Naive thymus-derived CD4-positive, alpha-beta T cell (primary cell): ENCODE measurements around the gene DOCK2. TPM values are rescaled to one million over a fixed set of nuclear protein-coding genes. Genes with fewer than 3 reads are reported as not detected.

Source experiments
- ATAC-seq: fragments of 150-1000 bp; cut with Tn5 transposase; 2 replicates; pipeline ENCODE4 v1.10.0; 2021; ENCODE audit warnings: mild to moderate bottlenecking, moderate library complexity
- CTCF ChIA-PET: fragments of 350-600 bp; sonication (Branson Sonifier 250); formaldehyde crosslinking; loops from one replicate; lab custom pipeline; 2021; ENCODE audit warnings: antibody characterized with exemption; lab: Charles Lee
- POLR2A ChIA-PET: fragments of 350-600 bp; sonication (Branson Sonifier 250); formaldehyde crosslinking; loops from one replicate; lab custom pipeline; 2021; ENCODE audit warnings: antibody characterized with exemption, inconsistent platforms; lab: Charles Lee
- DNase-seq, 9 donors: peaks; one replicate each; pipeline versions ENCODE4 v3.0.0 to v3.0.0-alpha.2; 2020 to 2022; ENCODE audit warnings: mixed read lengths in 1 of 9
- H3K27ac ChIP-seq: one replicate; pipeline ENCODE4 v1.7.0; 2013; ENCODE audit warnings: mild to moderate bottlenecking, low read depth, low read length, moderate library complexity
- H3K27me3 ChIP-seq, 2 donors: one replicate each; pipeline ENCODE4 v1.7.0; 2013; ENCODE audit warnings: low read length in 2 of 2, mild to moderate bottlenecking in 2 of 2, moderate library complexity in 2 of 2; ENCODE audit not compliant: control insufficient read depth in 2 of 2, insufficient read depth in 2 of 2
- H3K36me3 ChIP-seq, 3 experiments: 1 replicate in 2 of 3; 2 replicates in 1 of 3; pipeline ENCODE4 v1.7.0; 2013; ENCODE audit warnings: low read length in 3 of 3, mild to moderate bottlenecking in 3 of 3, moderate library complexity in 1 of 3; ENCODE audit not compliant: insufficient read depth in 3 of 3, control insufficient read depth in 2 of 3
- H3K4me1 ChIP-seq, 2 donors: one replicate each; pipeline ENCODE4 v1.7.0; 2013; ENCODE audit warnings: low read length in 2 of 2, mild to moderate bottlenecking in 2 of 2, moderate library complexity in 1 of 2; ENCODE audit not compliant: control insufficient read depth in 2 of 2, insufficient read depth in 2 of 2
- H3K4me3 ChIP-seq: 2 replicates; pipeline ENCODE4 v1.7.0; 2013; ENCODE audit warnings: mild to moderate bottlenecking, low read length
- H3K9me3 ChIP-seq, 3 experiments: 1 replicate in 2 of 3; 2 replicates in 1 of 3; pipeline ENCODE4 v1.7.0; 2013; ENCODE audit warnings: low read length in 3 of 3; ENCODE audit not compliant: control insufficient read depth in 2 of 3
- H3K27ac Mint-ChIP-seq, 9 donors: one replicate each; pipeline ENCODE4 v1.8.0; 2020 to 2022; ENCODE audit warnings: mixed read lengths in 9 of 9, mild to moderate bottlenecking in 8 of 9, moderate library complexity in 5 of 9, inconsistent platforms in 2 of 9
- H3K27me3 Mint-ChIP-seq, 5 donors: one replicate each; pipeline ENCODE4 v1.8.0; 2021 to 2022; ENCODE audit warnings: mixed read lengths in 5 of 5, mild to moderate bottlenecking in 1 of 5
- H3K36me3 Mint-ChIP-seq, 5 donors: one replicate each; pipeline ENCODE4 v1.8.0; 2020 to 2022; ENCODE audit warnings: mixed read lengths in 5 of 5, mild to moderate bottlenecking in 3 of 5, inconsistent platforms in 1 of 5
- H3K4me1 Mint-ChIP-seq, 7 donors: one replicate each; pipeline ENCODE4 v1.8.0; 2020 to 2022; ENCODE audit warnings: mixed read lengths in 7 of 7, mild to moderate bottlenecking in 3 of 7, inconsistent platforms in 1 of 7
- H3K4me3 Mint-ChIP-seq, 10 donors: one replicate each; pipeline ENCODE4 v1.8.0; 2020 to 2022; ENCODE audit warnings: mild to moderate bottlenecking in 10 of 10, mixed read lengths in 10 of 10, moderate library complexity in 6 of 10, inconsistent platforms in 2 of 10
- H3K9me3 Mint-ChIP-seq, 11 donors: one replicate each; pipeline ENCODE4 v1.8.0; 2020 to 2022; ENCODE audit warnings: mixed read lengths in 11 of 11, mild to moderate bottlenecking in 4 of 11, inconsistent platforms in 1 of 11, moderate library complexity in 1 of 11
- intact Hi-C, 2 donors: fragments of 100-400 bp; cut with micrococcal nuclease; formaldehyde crosslinking; loops; one replicate each; pipeline ENCODE4 v1.15.1; 2023
- polyA plus RNA-seq, 2 donors: library from polyadenylated mRNA; unstranded; fragments of 300-500 nt; fragmentation: Illumina TruSeq; gene quantifications; one replicate each; pipeline ENCODE4 v1.2.3, GENCODE V29; 2021
- total RNA-seq, 6 experiments: library from RNA in 5 of 6; stranded (reverse) in 5 of 6; gene quantifications; 1 replicate in 5 of 6; 2 replicates in 1 of 6; pipeline ENCODE4 v1.2.3 and lab custom pipeline; 2021 to 2026

The DOCK2 gene
- total and polyA plus RNA-seq, 7 experiments from 2014 or later: 63.7 to 345 (median 202) TPM

DNA sequence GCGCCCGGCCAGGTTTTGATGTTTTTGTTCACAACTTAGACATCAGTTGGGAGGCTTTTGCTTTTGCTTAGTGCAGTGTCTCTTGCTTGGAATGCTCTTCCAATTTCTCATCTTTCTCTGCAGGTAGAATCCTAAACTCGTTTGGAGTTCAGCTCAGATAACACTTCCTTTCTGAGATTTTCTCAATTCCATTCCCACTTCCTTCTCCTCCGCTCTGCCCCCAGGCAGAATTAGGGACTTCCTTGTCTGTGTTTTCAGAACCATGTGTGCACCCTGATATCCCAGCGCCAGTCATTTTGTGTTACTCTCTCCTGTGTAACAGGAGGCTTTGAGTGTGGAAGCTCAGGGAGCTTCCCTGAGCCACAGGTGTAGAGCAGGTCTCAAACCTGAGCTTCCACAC lies 172.2 kb downstream of the DOCK2 start:
- DNase-seq: no peak
- H3K36me3 ChIP-seq: peaks cover 4 to 62% (median 5%) of the 10 kb centered on the region in 3 experiments
- H3K27me3 ChIP-seq: no peaks in the 10 kb centered on the region
- Mint-ChIP-seq H3K36me3 (peaks cover 34 to 72% (median 61%) of the 10 kb centered on the region in 5 donors), H3K4me1 (peaks cover 19 to 29% (median 22%) of the 10 kb centered on the region in 7 donors), H3K27ac (peak overlapping the region in 2 of 9 donors; percentile 9 to 55), H3K4me3 (no peak overlapping the region), H3K27me3 (no peaks in the 10 kb centered on the region), H3K9me3 (no peaks in the 10 kb centered on the region)
- H3K27ac ChIP-seq: no peak overlapping the region
- CTCF ChIA-PET: no interaction called here
- POLR2A ChIA-PET: no interaction called here
- peaks cover 0 to 10% of the 10 kb centered on the region in 2 donors for H3K4me1 ChIP-seq
- no peak overlapping the region for H3K4me3 ChIP-seq
- intact Hi-C loops: no loop called here
- ATAC-seq: no peak
- no peaks in the 10 kb centered on the region for H3K9me3 ChIP-seq

DNA sequence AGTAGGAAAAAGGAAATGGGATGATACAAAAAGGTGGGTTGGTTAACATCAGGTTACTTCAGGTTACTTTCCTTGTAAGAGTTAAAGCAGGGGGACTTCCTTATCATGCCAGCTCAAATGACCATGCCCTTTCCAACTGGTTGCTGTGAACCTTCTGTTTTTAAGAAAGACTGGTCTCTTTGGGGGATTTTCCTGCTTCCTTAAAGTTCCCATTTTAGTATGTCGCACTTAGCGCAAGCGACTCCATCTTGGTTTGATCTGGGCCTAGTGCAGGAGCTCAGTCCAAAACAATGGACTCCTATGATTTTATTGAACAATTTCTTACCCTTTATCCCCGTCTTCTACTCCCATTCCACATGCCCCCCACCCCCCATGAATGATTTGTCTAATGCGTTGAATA lies 173.4 kb downstream of the DOCK2 start:
- H3K4me3 ChIP-seq: no peak overlapping the region
- peak overlapping the region in 1 of 9 donors; percentile 10 for H3K27ac Mint-ChIP-seq
- no peaks in the 10 kb centered on the region for H3K27me3 Mint-ChIP-seq
- ATAC-seq (no peak), DNase-seq (no peak)
- H3K9me3 Mint-ChIP-seq: no peaks in the 10 kb centered on the region
- no peaks in the 10 kb centered on the region for H3K27me3 ChIP-seq
- intact Hi-C loops: no loop called here
- peaks cover 7 to 19% (median 14%) of the 10 kb centered on the region in 7 donors for H3K4me1 Mint-ChIP-seq
- H3K36me3 ChIP-seq: peaks cover 4 to 63% (median 5%) of the 10 kb centered on the region in 3 experiments
- H3K4me3 Mint-ChIP-seq: no peak overlapping the region
- CTCF ChIA-PET: no interaction called here
- H3K27ac ChIP-seq: no peak overlapping the region
- POLR2A ChIA-PET: no interaction called here
- peaks cover 0 to 3% of the 10 kb centered on the region in 2 donors for H3K4me1 ChIP-seq
- H3K9me3 ChIP-seq: no peaks in the 10 kb centered on the region
- H3K36me3 Mint-ChIP-seq: peaks cover 31 to 66% (median 55%) of the 10 kb centered on the region in 5 donors

DNA sequence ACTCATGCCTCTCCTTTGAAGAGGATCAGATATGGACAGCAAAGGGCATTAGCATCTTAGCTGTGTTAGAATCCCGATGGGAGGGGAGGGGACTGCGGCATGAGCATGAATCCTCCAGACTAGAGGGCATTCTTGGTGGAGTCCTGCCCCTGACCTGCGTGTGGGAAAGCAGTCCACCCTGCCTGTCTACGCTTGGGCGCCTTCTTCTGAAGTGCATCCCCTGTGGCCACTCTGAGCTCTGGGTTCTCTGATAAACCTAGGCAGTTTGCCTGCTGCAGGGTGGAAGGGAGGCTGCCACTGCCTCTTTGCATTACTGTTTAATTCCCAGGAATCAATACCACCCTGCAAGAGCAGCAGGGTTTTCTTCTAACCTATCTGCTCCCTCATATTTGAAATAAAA lies 173.9 kb downstream of the DOCK2 start:
- no peak overlapping the region for H3K27ac ChIP-seq
- no peaks in the 10 kb centered on the region for H3K4me1 ChIP-seq
- POLR2A ChIA-PET: no interaction called here
- H3K9me3 ChIP-seq: no peaks in the 10 kb centered on the region
- peaks cover 6 to 19% (median 10%) of the 10 kb centered on the region in 7 donors for H3K4me1 Mint-ChIP-seq
- CTCF ChIA-PET: no interaction called here
- intact Hi-C loops: no loop called here
- no peaks in the 10 kb centered on the region for H3K9me3 Mint-ChIP-seq
- H3K27me3 ChIP-seq: no peaks in the 10 kb centered on the region
- H3K27ac Mint-ChIP-seq: peak overlapping the region in 1 of 9 donors; percentile 62
- H3K36me3 ChIP-seq: peaks cover 4 to 59% (median 5%) of the 10 kb centered on the region in 3 experiments
- DNase-seq (no peak), ATAC-seq (no peak)
- peaks cover 32 to 67% (median 55%) of the 10 kb centered on the region in 5 donors for H3K36me3 Mint-ChIP-seq
- no peaks in the 10 kb centered on the region for H3K27me3 Mint-ChIP-seq
- H3K4me3 ChIP-seq: no peak overlapping the region
- no peak overlapping the region for H3K4me3 Mint-ChIP-seq

DNA sequence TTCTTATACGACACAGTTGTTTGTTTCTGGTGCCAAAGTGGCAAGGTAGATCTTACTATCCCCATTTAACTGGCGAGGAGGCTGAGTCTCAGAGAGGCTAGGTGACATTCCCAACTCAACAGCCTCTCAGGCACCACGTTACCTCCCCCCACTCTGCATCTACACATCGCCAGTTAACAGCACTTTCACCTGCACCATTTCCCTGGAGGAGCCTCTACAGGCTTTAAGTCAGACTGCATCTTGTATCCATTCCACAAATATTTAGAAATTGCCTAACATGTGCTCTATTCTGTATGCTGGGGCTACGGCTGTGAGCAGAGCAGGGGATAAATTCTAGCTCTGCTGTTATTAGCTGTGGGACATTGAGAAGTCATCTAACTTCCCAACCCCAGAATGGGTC lies 174.6 kb downstream of the DOCK2 start:
- DNase-seq: no peak
- no peak for ATAC-seq
- Mint-ChIP-seq H3K4me1 (peaks cover 7 to 20% (median 10%) of the 10 kb centered on the region in 7 donors), H3K27me3 (no peaks in the 10 kb centered on the region), H3K27ac (peak overlapping the region in 1 of 9 donors; percentile 45), H3K9me3 (no peaks in the 10 kb centered on the region), H3K4me3 (no peak overlapping the region), H3K36me3 (peaks cover 36 to 71% (median 61%) of the 10 kb centered on the region in 5 donors)
- CTCF ChIA-PET: interaction anchor here (0.6 kb wide), 1 partner anchor 160 kb away, joined by 5 read pairs; no protein-coding TSS in a partner anchor
- POLR2A ChIA-PET: no interaction called here
- H3K4me3 ChIP-seq: no peak overlapping the region
- peaks cover 4 to 63% (median 5%) of the 10 kb centered on the region in 3 experiments for H3K36me3 ChIP-seq
- intact Hi-C loops: no loop called here
- no peaks in the 10 kb centered on the region for H3K9me3 ChIP-seq
- no peak overlapping the region for H3K27ac ChIP-seq
- H3K27me3 ChIP-seq: no peaks in the 10 kb centered on the region
- no peaks in the 10 kb centered on the region for H3K4me1 ChIP-seq

DNA sequence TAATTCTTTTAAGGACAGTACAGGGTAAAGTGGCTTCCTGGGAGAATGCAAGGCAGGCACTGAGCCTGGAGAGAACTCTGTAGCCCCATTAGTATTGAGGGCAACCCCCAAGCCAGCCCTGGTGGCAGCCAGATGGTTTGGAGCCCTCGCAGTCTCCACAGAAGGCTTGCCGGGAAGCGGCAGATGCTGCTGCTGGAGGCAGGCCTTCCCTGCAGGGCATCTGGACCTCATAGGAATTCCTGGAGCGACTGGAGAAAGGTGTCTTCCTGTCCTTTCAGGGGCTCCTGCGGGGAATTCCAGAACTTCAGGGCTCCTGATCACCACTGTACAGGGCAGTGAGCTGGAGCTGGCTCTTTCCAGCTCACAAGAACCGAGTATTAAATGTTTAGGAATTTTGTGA lies 175.7 kb downstream of the DOCK2 start:
- intact Hi-C loops: no loop called here
- ChIA-PET POLR2A (no interaction called here), CTCF (no interaction called here)
- DNase-seq: no peak
- Histone ChIP-seq H3K9me3 (no peaks in the 10 kb centered on the region), H3K4me3 (no peak overlapping the region), H3K36me3 (peaks cover 4 to 70% (median 5%) of the 10 kb centered on the region in 3 experiments), H3K27ac (no peak overlapping the region), H3K4me1 (no peaks in the 10 kb centered on the region), H3K27me3 (no peaks in the 10 kb centered on the region)
- Mint-ChIP-seq H3K9me3 (no peaks in the 10 kb centered on the region), H3K27ac (no peak overlapping the region), H3K27me3 (no peaks in the 10 kb centered on the region), H3K36me3 (peaks cover 47 to 82% (median 72%) of the 10 kb centered on the region in 5 donors), H3K4me3 (no peak overlapping the region), H3K4me1 (peaks cover 7 to 25% (median 14%) of the 10 kb centered on the region in 7 donors)
- no peak for ATAC-seq

DNA sequence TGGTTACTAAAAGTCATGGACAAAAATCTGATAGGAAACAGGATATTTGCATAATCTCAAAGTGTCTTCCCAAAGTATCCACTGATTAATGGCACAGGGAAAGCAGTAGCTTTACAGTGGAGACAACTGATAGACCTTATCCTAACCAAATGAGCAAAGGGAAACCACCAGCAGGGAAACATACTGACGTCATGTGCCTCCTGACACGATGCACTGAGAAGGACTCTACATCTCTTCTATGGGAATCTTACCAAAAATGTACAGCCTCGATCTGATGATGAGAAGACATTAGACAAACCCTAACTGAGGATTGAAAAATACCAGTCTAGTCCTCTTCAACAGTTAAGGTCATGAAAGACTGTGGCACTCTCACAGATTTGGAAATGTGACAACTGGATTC lies 177.0 kb downstream of the DOCK2 start:
- H3K4me3 Mint-ChIP-seq: no peak overlapping the region
- ChIA-PET CTCF (no interaction called here), POLR2A (no interaction called here)
- Histone ChIP-seq H3K9me3 (no peaks in the 10 kb centered on the region), H3K27ac (no peak overlapping the region), H3K27me3 (no peaks in the 10 kb centered on the region), H3K4me3 (no peak overlapping the region), H3K4me1 (no peaks in the 10 kb centered on the region), H3K36me3 (peaks cover 4 to 72% (median 5%) of the 10 kb centered on the region in 3 experiments)
- peaks cover 58 to 88% (median 82%) of the 10 kb centered on the region in 5 donors for H3K36me3 Mint-ChIP-seq
- DNase-seq (no peak), ATAC-seq (no peak)
- H3K27me3 Mint-ChIP-seq: no peaks in the 10 kb centered on the region
- intact Hi-C loops: no loop called here
- no peaks in the 10 kb centered on the region for H3K9me3 Mint-ChIP-seq
- H3K27ac Mint-ChIP-seq: no peak overlapping the region
- peaks cover 7 to 24% (median 14%) of the 10 kb centered on the region in 7 donors for H3K4me1 Mint-ChIP-seq

DNA sequence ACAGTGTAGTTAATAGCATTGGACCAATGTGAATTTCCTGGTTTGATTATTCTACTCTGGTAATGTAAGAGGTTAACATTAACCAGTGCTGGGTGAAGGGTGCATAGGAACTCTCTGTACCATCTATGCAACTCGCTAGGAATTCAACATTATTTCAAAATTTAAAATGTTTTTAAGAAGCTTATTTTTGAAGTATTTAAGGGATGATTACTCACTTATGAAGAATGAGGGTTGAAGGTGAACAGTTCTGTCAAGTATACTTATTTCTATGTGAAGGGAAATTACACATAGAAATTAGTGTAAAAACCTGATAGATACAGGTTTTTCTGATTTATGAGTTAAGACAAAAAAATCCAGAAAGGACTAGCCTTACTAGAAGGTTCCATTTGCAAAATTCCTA lies 177.4 kb downstream of the DOCK2 start:
- H3K4me3 ChIP-seq: no peak overlapping the region
- POLR2A ChIA-PET: no interaction called here
- H3K27ac Mint-ChIP-seq: no peak overlapping the region
- H3K4me1 Mint-ChIP-seq: peaks cover 3 to 19% (median 9%) of the 10 kb centered on the region in 7 donors
- H3K36me3 ChIP-seq: peaks cover 3 to 72% (median 5%) of the 10 kb centered on the region in 3 experiments
- H3K4me3 Mint-ChIP-seq: no peak overlapping the region
- H3K27me3 ChIP-seq: no peaks in the 10 kb centered on the region
- ATAC-seq (no peak), DNase-seq (no peak)
- no peak overlapping the region for H3K27ac ChIP-seq
- H3K4me1 ChIP-seq: no peaks in the 10 kb centered on the region
- H3K9me3 ChIP-seq: no peaks in the 10 kb centered on the region
- peaks cover 60 to 89% (median 82%) of the 10 kb centered on the region in 5 donors for H3K36me3 Mint-ChIP-seq
- H3K27me3 Mint-ChIP-seq: no peaks in the 10 kb centered on the region
- intact Hi-C loops: no loop called here
- no peaks in the 10 kb centered on the region for H3K9me3 Mint-ChIP-seq
- CTCF ChIA-PET: no interaction called here
